HL-60 (cell line): Measurements from ENCODE around the gene IQCH.
A peak's percentile ranks its signal among the peaks of the same experiment; 100 is the strongest.

Source experiments
- DNase-seq, 2 experiments: peaks; one replicate each; pipeline ENCODE4 v3.0.0-alpha.2; 2010 to 2020; ENCODE audit warnings: low read depth in 1 of 2, low spot score in 1 of 2
- H3K27ac ChIP-seq: fragments of 250-450 bp; sonication (Bioruptor Pico); replicated peaks from 2 replicates; pipeline ENCODE4 v1.5.1; 2020; ENCODE audit warnings: mild to moderate bottlenecking, moderate library complexity
- H3K27me3 ChIP-seq: fragments of 250-450 bp; sonication (Bioruptor Pico); 2 replicates; pipeline ENCODE4 v1.5.1; 2021; ENCODE audit warnings: mild to moderate bottlenecking, moderate library complexity; ENCODE audit not compliant: insufficient read depth, poor library complexity, severe bottlenecking
- H3K4me3 ChIP-seq: replicated peaks from 2 replicates; pipeline ENCODE4 v1.5.1; 2011; ENCODE audit warnings: mild to moderate bottlenecking, control low read depth, low read length; ENCODE audit not compliant: insufficient read depth
- GABPA ChIP-seq: IDR thresholded peaks from 2 replicates; pipeline ENCODE4 v1.6.1; 2012; ENCODE audit warnings: low read depth
- POLR2AphosphoS5 ChIP-seq: IDR thresholded peaks from 2 replicates; pipeline ENCODE4 v1.6.1; 2012; ENCODE audit warnings: low read depth
- SPI1 ChIP-seq: IDR thresholded peaks from 2 replicates; pipeline ENCODE4 v1.6.1; 2012; ENCODE audit warnings: low read depth, mild to moderate bottlenecking, borderline replicate concordance
- TF ChIP-seq, protein P1 (sequence below): IDR thresholded peaks from 2 replicates; pipeline ENCODE4 v1.6.1; 2012; ENCODE audit warnings: low read depth; ENCODE audit not compliant: insufficient replicate concordance
- TF ChIP-seq, protein P2 (sequence below): IDR thresholded peaks from one replicate; pipeline ENCODE4 v1.5.1; 2011; ENCODE audit warnings: low read length, control low read depth, inconsistent platforms; ENCODE audit not compliant: insufficient read depth

IQCH gene

DNA sequence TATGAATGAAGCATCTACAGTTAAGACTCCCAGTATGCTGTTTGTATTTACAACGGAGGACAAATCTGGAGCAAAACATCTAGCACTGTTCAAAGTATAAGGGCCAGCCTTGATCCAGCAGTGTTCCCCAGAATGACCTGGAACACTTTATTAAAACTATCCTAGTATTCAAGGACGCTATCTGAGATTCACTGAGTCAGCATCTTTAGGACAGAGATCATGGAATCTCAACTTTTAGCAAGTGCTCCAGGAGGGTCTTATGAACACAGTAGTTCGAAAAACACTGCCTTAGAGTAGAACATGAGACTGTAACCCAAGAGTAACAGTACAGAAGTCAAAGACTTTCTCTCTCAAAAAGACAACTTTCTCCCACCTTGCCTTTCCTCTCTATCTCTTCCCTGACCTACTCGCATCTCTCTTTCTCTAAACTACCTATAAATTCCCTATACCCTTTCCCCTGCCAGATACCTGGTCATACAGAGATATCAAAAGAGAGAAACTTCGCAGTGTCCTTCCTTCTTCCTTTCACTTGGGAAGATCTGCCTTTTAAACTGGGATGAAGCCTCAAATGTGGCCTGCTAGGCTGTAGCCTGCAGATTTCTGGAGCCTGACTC, 43.9 kb upstream of the IQCH start:
- no peak for DNase-seq
- Histone ChIP-seq H3K27ac (no peak overlapping the region), H3K27me3 (no peaks in the 10 kb centered on the region), H3K4me3 (no peak overlapping the region)
- no peak for TF ChIP-seq SPI1
- no peak for TF ChIP-seq POLR2AphosphoS5

DNA sequence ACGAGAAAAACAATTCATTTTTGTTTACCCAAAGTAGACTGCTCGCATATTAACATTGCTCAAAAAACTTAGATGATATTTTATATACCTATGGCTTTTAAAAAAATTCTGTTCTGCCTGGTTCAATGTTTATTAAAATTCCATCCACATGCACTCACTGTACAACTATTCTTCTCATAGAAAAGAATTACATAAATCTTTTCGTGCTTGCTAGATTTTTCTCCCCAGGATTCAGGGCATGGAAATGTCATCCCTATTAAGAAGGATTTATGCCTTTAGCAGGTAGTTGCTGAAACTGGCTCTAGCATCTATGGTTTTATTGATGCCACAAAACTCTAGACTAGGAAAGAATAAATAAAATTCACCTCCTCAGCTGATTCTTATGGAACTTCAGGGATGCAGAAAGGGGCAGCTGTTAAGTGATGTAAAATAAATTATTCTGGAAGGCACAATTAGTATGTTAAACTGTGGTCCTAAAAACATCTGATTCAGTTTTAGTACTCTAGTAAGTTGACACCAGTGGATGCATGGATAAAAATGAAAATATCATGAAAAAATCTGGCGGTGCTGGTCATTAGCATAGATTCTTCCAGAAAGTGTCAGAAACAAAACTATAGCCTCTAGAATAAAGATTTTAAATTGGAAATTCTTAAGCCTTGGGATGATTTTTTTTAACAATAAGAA, 41.8 kb upstream of the IQCH start:
- DNase-seq: no peak
- TF ChIP-seq, protein P1, sequence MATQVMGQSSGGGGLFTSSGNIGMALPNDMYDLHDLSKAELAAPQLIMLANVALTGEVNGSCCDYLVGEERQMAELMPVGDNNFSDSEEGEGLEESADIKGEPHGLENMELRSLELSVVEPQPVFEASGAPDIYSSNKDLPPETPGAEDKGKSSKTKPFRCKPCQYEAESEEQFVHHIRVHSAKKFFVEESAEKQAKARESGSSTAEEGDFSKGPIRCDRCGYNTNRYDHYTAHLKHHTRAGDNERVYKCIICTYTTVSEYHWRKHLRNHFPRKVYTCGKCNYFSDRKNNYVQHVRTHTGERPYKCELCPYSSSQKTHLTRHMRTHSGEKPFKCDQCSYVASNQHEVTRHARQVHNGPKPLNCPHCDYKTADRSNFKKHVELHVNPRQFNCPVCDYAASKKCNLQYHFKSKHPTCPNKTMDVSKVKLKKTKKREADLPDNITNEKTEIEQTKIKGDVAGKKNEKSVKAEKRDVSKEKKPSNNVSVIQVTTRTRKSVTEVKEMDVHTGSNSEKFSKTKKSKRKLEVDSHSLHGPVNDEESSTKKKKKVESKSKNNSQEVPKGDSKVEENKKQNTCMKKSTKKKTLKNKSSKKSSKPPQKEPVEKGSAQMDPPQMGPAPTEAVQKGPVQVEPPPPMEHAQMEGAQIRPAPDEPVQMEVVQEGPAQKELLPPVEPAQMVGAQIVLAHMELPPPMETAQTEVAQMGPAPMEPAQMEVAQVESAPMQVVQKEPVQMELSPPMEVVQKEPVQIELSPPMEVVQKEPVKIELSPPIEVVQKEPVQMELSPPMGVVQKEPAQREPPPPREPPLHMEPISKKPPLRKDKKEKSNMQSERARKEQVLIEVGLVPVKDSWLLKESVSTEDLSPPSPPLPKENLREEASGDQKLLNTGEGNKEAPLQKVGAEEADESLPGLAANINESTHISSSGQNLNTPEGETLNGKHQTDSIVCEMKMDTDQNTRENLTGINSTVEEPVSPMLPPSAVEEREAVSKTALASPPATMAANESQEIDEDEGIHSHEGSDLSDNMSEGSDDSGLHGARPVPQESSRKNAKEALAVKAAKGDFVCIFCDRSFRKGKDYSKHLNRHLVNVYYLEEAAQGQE: no peak
- TF ChIP-seq GABPA: no peak
- TF ChIP-seq SPI1: no peak
- TF ChIP-seq, protein P2, sequence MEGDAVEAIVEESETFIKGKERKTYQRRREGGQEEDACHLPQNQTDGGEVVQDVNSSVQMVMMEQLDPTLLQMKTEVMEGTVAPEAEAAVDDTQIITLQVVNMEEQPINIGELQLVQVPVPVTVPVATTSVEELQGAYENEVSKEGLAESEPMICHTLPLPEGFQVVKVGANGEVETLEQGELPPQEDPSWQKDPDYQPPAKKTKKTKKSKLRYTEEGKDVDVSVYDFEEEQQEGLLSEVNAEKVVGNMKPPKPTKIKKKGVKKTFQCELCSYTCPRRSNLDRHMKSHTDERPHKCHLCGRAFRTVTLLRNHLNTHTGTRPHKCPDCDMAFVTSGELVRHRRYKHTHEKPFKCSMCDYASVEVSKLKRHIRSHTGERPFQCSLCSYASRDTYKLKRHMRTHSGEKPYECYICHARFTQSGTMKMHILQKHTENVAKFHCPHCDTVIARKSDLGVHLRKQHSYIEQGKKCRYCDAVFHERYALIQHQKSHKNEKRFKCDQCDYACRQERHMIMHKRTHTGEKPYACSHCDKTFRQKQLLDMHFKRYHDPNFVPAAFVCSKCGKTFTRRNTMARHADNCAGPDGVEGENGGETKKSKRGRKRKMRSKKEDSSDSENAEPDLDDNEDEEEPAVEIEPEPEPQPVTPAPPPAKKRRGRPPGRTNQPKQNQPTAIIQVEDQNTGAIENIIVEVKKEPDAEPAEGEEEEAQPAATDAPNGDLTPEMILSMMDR: no peak
- no peak for TF ChIP-seq POLR2AphosphoS5
- Histone ChIP-seq H3K4me3 (no peak overlapping the region), H3K27ac (no peak overlapping the region), H3K27me3 (no peaks in the 10 kb centered on the region)

DNA sequence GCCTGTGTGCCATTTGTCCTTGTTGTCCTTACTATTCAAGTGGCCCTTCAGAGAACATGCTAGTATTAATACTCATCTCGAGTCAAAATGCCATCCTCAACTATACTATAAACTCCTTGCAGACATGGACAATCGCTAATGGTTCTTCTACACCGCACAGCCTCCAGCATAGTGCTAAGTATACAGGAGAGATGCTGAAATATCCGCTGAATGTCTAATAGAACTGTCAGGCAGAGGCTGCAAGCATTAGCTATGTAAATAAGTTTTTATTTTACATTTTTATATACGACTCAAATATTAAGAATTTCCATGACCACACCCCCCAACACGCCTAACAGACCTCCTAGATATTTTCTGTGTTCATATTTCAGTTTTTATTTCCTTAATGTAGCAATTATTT, 39.5 kb upstream of the IQCH start:
- TF ChIP-seq GABPA (no peak), SPI1 (no peak), POLR2AphosphoS5 (no peak)
- TF ChIP-seq, protein P2: no peak
- TF ChIP-seq, protein P1: no peak
- Histone ChIP-seq H3K4me3 (no peak overlapping the region), H3K27ac (no peak overlapping the region), H3K27me3 (no peaks in the 10 kb centered on the region)
- DNase-seq: no peak

DNA sequence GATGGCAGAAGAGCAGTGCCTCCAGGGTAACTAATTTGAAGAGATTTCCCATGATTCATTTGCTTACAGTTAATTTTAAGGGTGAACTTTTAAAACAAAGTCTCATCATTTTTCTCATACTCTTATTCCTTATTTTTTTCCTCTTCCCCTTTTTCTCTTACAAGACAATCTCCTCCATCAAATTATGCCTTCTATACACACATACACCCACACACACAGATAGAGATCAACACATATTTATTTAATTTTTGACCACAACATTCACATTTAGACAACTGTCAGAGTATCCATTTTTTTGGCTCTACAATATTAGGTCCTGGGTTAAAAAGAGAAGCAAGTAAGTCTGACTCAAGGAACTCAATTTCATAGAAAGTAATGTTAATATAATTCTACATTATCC, 37.7 kb upstream of the IQCH start:
- H3K27me3 ChIP-seq: no peaks in the 10 kb centered on the region
- no peak overlapping the region for H3K27ac ChIP-seq
- no peak for DNase-seq
- peak; percentile 12; the same call in 1 of the 2 replicates for TF ChIP-seq SPI1
- TF ChIP-seq, protein P2: no peak
- no peak overlapping the region for H3K4me3 ChIP-seq
